Tibial nerve (tissue), 4 donors: ENCODE measurements around the gene CTPS2. TPM values are rescaled to one million over a fixed set of nuclear protein-coding genes. Genes with fewer than 3 reads are reported as not detected.

Experiments
- DNase-seq, 2 donors: peaks; one replicate each; pipeline ENCODE4 v3.0.0-alpha.2; 2019; ENCODE audit warnings: low spot score in 2 of 2
- H3K27ac ChIP-seq, 4 donors: fragments of 200-600 bp; sonication (generic) in 3 of 4; one replicate each; pipeline ENCODE4 v1.5.1; 2017 to 2019; ENCODE audit warnings: mild to moderate bottlenecking in 1 of 4
- H3K27me3 ChIP-seq, 2 donors: fragments of 200-600 bp; sonication (generic) in 1 of 2; one replicate each; pipeline versions ENCODE4 v1.5.1 to v1.6.0; 2017 to 2019
- H3K36me3 ChIP-seq, 3 donors: fragments of 200-600 bp; sonication (generic); one replicate each; pipeline ENCODE4 v1.5.1; 2018 to 2019
- H3K4me1 ChIP-seq, 4 donors: fragments of 200-600 bp; sonication (generic) in 3 of 4; one replicate each; pipeline ENCODE4 v1.5.1; 2017 to 2019
- H3K4me3 ChIP-seq, 4 donors: fragments of 200-600 bp; sonication (generic) in 3 of 4; one replicate each; pipeline ENCODE4 v1.5.1; 2017 to 2019; ENCODE audit warnings: mild to moderate bottlenecking in 1 of 4, moderate library complexity in 1 of 4
- H3K9me3 ChIP-seq, 4 donors: fragments of 200-600 bp; sonication (generic) in 3 of 4; one replicate each; pipeline ENCODE4 v1.5.1; 2017 to 2019
- CTCF ChIP-seq, 5 experiments: fragments of 200-600 bp in 3 of 5; fragments of 450-650 bp in 2 of 5; sonication (generic) in 3 of 5; IDR thresholded peaks; one replicate each; pipeline ENCODE4 v1.5.1; 2016 to 2019; ENCODE audit warnings: antibody characterized with exemption in 5 of 5, mild to moderate bottlenecking in 3 of 5, moderate library complexity in 2 of 5
- EP300 ChIP-seq, 2 donors: sonication (generic); formaldehyde crosslinking; IDR thresholded peaks; one replicate each; pipeline ENCODE4 v1.6.1; 2017; ENCODE audit warnings: antibody characterized with exemption in 2 of 2, mild to moderate bottlenecking in 1 of 2
- POLR2A ChIP-seq, 2 donors: fragments of 450-650 bp; IDR thresholded peaks; one replicate each; pipeline ENCODE4 v1.6.1; 2017; ENCODE audit warnings: antibody characterized with exemption in 2 of 2, mild to moderate bottlenecking in 2 of 2, moderate library complexity in 2 of 2
- WGBS, 2 donors: methylation state at CpG; one replicate each; pipeline ENCODE4 v1.1.5; 2018; 5-methylcytosine and 5-hydroxymethylcytosine counted together
- total RNA-seq, 4 donors: library from RNA; depleted of rRNA; stranded (reverse); fragments of >200 nt; gene quantifications; one replicate each; pipeline ENCODE4 v1.1.0, GENCODE V29; 2016

CTPS2 gene
- total RNA-seq, 4 donors from 2014 or later, result 15.9 to 27.5 (median 18.7) TPM

- Histone ChIP-seq H3K9me3 (no peaks in the 10 kb centered on the region), H3K4me3 (no peak overlapping the region), H3K36me3 (no peaks in the 10 kb centered on the region), H3K27me3 (no peaks in the 10 kb centered on the region), H3K4me1 (peaks cover 0 to 6% (median 0%) of the 10 kb centered on the region in 4 donors), H3K27ac (peak overlapping the region in 1 of 4 donors; percentile 29)
- no peak for DNase-seq
- TF ChIP-seq EP300 (IDR thresholded peaks at IDR 0.05), result no peak
- no peak for TF ChIP-seq CTCF (IDR thresholded peaks at IDR 0.05)
- TF ChIP-seq POLR2A (IDR thresholded peaks at IDR 0.05), result no peak
These were observed 122.6 kb downstream of the CTPS2 start for GRCh38 chrX:16589826-16590225.

- H3K9me3 ChIP-seq, result no peaks in the 10 kb centered on the region
- peak in 1 of 2 donors; percentile 43 for TF ChIP-seq EP300 (IDR thresholded peaks at IDR 0.05)
- TF ChIP-seq POLR2A (IDR thresholded peaks at IDR 0.05), result no peak
- peaks cover 0 to 6% (median 0%) of the 10 kb centered on the region in 4 donors for H3K4me1 ChIP-seq
- peak overlapping the region in 1 of 4 donors; percentile 29 for H3K27ac ChIP-seq
- H3K27me3 ChIP-seq, result no peaks in the 10 kb centered on the region
- no peaks in the 10 kb centered on the region for H3K36me3 ChIP-seq
- no peak overlapping the region for H3K4me3 ChIP-seq
- DNase-seq, result peak in 1 of 2 donors; percentile 57
- 63 to 93% methylated on average over 2 of the region's 2 CpGs for WGBS, 2 donors
These were observed 123.3 kb downstream of the CTPS2 start for GRCh38 chrX:16589211-16589610.

- 61% methylated on average over 1 of the region's 1 CpG; no CpG with 5 or more reads in 1 of the 2 donors for WGBS, 2 donors
- Histone ChIP-seq H3K27me3 (no peaks in the 10 kb centered on the region), H3K9me3 (no peaks in the 10 kb centered on the region), H3K4me3 (no peak overlapping the region), H3K4me1 (peaks cover 0 to 6% (median 0%) of the 10 kb centered on the region in 4 donors), H3K36me3 (no peaks in the 10 kb centered on the region), H3K27ac (no peak overlapping the region)
- TF ChIP-seq EP300 (IDR thresholded peaks at IDR 0.05), result no peak
- TF ChIP-seq POLR2A (IDR thresholded peaks at IDR 0.05), result no peak
- TF ChIP-seq CTCF (IDR thresholded peaks at IDR 0.05), result no peak
- no peak for DNase-seq
These were observed 124.2 kb downstream of the CTPS2 start for GRCh38 chrX:16588266-16588665.

- 66 to 73% methylated on average over 4 of the region's 4 CpGs for WGBS, 2 donors
- Histone ChIP-seq H3K36me3 (no peaks in the 10 kb centered on the region), H3K4me3 (no peak overlapping the region), H3K27ac (no peak overlapping the region), H3K9me3 (no peaks in the 10 kb centered on the region), H3K4me1 (peaks cover 0 to 6% (median 0%) of the 10 kb centered on the region in 4 donors), H3K27me3 (no peaks in the 10 kb centered on the region)
- TF ChIP-seq POLR2A (IDR thresholded peaks at IDR 0.05) (no peak), CTCF (IDR thresholded peaks at IDR 0.05) (no peak), EP300 (IDR thresholded peaks at IDR 0.05) (no peak)
- DNase-seq, result no peak
These were observed 124.6 kb downstream of the CTPS2 start for GRCh38 chrX:16587836-16588235.

- Histone ChIP-seq H3K4me1 (peaks cover 0 to 6% (median 0%) of the 10 kb centered on the region in 4 donors), H3K27ac (no peak overlapping the region), H3K4me3 (no peak overlapping the region), H3K36me3 (no peaks in the 10 kb centered on the region), H3K27me3 (no peaks in the 10 kb centered on the region), H3K9me3 (no peaks in the 10 kb centered on the region)
- 74 to 88% methylated on average over 6 of the region's 6 CpGs for WGBS, 2 donors
- TF ChIP-seq CTCF (IDR thresholded peaks at IDR 0.05), result no peak
- TF ChIP-seq EP300 (IDR thresholded peaks at IDR 0.05), result no peak
- no peak for TF ChIP-seq POLR2A (IDR thresholded peaks at IDR 0.05)
- no peak for DNase-seq
These were observed 125.9 kb downstream of the CTPS2 start for GRCh38 chrX:16586377-16587112.
